ENCODE results near the gene THADA. TPM values are rescaled to one million over a fixed set of nuclear protein-coding genes. Genes with fewer than 3 reads are reported as not detected.
"Not testable (repeated sequence)": the region's sequence is repeated elsewhere in the genome, so short reads cannot be mapped to it uniquely, and the experiment has no call there.

THADA gene
- polyA plus RNA-seq, 1 donor, result 13.2 TPM

GRCh38 chr2:43402452-43402937 lies 193.3 kb downstream of the THADA start:
- Histone ChIP-seq H3K27ac (ENCODE audit: low read length) (no peak overlapping the region), H3K27me3 (ENCODE audit: control insufficient read depth, insufficient read depth, low read length) (no peaks in the 10 kb centered on the region), H3K4me3 (ENCODE audit: low read length) (no peak overlapping the region), H3K36me3 (ENCODE audit: control insufficient read depth, insufficient read depth, low read length) (no peaks in the 10 kb centered on the region), H3K4me1 (ENCODE audit: control insufficient read depth, insufficient read depth, low read length) (peaks cover 8% of the 10 kb centered on the region), H3K9me3 (ENCODE audit: control insufficient read depth, low read depth, low read length) (no peaks in the 10 kb centered on the region)
- WGBS (ENCODE audit: insufficient coverage, low lambda C conversion rate), result no CpG with 5 or more reads among the region's 4 CpGs
- DNase-seq, result no peak

DNA sequence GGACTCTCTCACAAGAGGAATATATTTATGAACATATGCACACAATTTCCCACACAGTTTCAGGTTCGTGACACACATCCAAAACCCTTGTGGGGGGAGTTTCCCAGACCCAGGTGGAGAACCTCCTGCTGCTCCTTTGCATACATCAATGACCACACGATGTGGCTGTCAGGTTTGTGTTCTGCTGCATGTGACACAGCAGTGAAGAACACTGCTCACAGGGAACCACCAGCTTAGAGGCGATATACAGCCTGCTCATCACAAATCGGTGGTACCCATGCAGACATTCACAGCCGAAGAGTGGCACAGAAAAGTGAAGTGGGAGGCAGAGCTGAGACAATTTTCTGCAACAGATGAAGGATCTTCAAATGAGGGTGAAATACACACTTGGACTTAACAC lies 193.8 kb downstream of the THADA start:
- no CpG with 5 or more reads among the region's 5 CpGs for WGBS (ENCODE audit: insufficient coverage, low lambda C conversion rate)
- no peaks in the 10 kb centered on the region for H3K9me3 ChIP-seq (ENCODE audit: control insufficient read depth, low read depth, low read length)
- no peaks in the 10 kb centered on the region for H3K36me3 ChIP-seq (ENCODE audit: control insufficient read depth, insufficient read depth, low read length)
- DNase-seq, result no peak
- no peaks in the 10 kb centered on the region for H3K27me3 ChIP-seq (ENCODE audit: control insufficient read depth, insufficient read depth, low read length)
- H3K27ac ChIP-seq (ENCODE audit: low read length), result no peak overlapping the region
- no peak overlapping the region for H3K4me3 ChIP-seq (ENCODE audit: low read length)
- H3K4me1 ChIP-seq (ENCODE audit: control insufficient read depth, insufficient read depth, low read length), result peaks cover 10% of the 10 kb centered on the region

DNA sequence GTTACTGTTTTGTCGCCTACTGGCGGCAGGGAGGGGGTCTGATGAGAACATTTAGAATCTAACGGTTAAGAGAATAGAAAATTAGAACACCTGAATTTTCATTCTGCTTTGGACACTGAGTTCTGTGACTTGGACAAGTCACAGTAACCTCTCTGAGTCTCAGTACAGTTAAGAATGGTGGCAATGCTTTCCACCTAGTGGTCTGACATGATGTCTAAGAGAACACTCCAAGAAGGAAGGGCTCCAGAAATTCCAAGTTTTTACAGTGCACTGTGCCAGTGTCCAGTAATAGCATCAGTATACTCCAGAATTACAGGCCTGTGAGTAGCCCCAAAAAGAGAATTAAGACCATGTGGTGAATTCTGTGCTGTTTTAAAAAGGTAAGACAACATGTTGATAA lies 195.3 kb downstream of the THADA start:
- peaks cover 11% of the 10 kb centered on the region for H3K4me1 ChIP-seq (ENCODE audit: control insufficient read depth, insufficient read depth, low read length)
- WGBS (ENCODE audit: insufficient coverage, low lambda C conversion rate), result 90% methylated on average over 2 of the region's 3 CpGs

DNA sequence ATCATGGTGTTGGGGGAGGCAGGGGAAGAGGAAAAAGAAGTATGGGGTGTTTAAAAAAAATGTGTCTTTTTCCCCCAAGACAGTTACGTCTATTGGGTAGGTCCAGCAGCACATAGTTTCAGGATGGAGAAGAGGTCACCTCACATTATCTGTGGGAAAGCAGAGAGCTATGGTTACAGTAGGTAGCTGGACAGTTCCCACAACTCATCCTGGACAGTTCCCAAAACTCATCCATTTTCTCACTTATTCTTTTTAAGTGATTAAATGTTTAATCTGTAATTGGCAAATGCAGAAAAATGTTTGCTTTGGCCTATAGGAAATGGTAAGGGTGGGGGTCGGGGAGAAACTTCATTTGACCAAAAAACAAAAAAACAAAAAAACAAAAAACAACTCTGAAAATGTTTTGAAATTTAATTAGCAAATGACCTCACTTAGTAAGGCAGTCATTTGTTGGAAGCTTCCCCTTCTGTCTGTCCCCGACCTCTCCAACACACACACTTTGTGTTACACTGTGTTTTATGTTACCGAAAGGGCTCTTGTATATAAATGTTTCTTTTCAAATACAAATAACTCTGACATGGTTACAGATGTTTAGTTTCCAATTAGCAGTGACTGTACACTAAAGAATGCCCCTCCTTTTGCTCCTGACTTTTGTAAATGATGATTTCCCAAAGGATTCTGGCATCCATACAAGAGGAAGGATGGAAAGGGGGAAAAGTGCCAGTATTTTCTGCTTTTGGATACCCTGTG lies 196.1 kb downstream of the THADA start:
- H3K27me3 ChIP-seq (ENCODE audit: control insufficient read depth, insufficient read depth, low read length), result no peaks in the 10 kb centered on the region
- no peak overlapping the region for H3K4me3 ChIP-seq (ENCODE audit: low read length)
- peaks cover 11% of the 10 kb centered on the region for H3K4me1 ChIP-seq (ENCODE audit: control insufficient read depth, insufficient read depth, low read length)
- 83% methylated on average over 1 of the region's 4 CpGs for WGBS (ENCODE audit: insufficient coverage, low lambda C conversion rate)
- H3K36me3 ChIP-seq (ENCODE audit: control insufficient read depth, insufficient read depth, low read length), result no peaks in the 10 kb centered on the region
- H3K27ac ChIP-seq (ENCODE audit: low read length), result peak overlapping the region; percentile 7
- peak; percentile 13 to 31 for DNase-seq
- no peaks in the 10 kb centered on the region for H3K9me3 ChIP-seq (ENCODE audit: control insufficient read depth, low read depth, low read length)

More for the DNA sequence above, 195.3 kb downstream of the THADA start:
- Histone ChIP-seq H3K27me3 (ENCODE audit: control insufficient read depth, insufficient read depth, low read length) (no peaks in the 10 kb centered on the region), H3K9me3 (ENCODE audit: control insufficient read depth, low read depth, low read length) (no peaks in the 10 kb centered on the region), H3K27ac (ENCODE audit: low read length) (no peak overlapping the region), H3K4me3 (ENCODE audit: low read length) (no peak overlapping the region), H3K36me3 (ENCODE audit: control insufficient read depth, insufficient read depth, low read length) (no peaks in the 10 kb centered on the region)
- DNase-seq, result no peak

- Histone ChIP-seq H3K27ac (ENCODE audit: low read length) (peak overlapping the region; percentile 23), H3K9me3 (ENCODE audit: control insufficient read depth, low read depth, low read length) (no peaks in the 10 kb centered on the region), H3K27me3 (ENCODE audit: control insufficient read depth, insufficient read depth, low read length) (no peaks in the 10 kb centered on the region), H3K36me3 (ENCODE audit: control insufficient read depth, insufficient read depth, low read length) (no peaks in the 10 kb centered on the region), H3K4me3 (ENCODE audit: low read length) (no peak overlapping the region), H3K4me1 (ENCODE audit: control insufficient read depth, insufficient read depth, low read length) (peaks cover 11% of the 10 kb centered on the region)
- WGBS (ENCODE audit: insufficient coverage, low lambda C conversion rate), result no CpG with 5 or more reads among the region's 2 CpGs
- no peak for DNase-seq
These were observed 196.7 kb downstream of the THADA start for GRCh38 chr2:43399098-43399497.

DNA sequence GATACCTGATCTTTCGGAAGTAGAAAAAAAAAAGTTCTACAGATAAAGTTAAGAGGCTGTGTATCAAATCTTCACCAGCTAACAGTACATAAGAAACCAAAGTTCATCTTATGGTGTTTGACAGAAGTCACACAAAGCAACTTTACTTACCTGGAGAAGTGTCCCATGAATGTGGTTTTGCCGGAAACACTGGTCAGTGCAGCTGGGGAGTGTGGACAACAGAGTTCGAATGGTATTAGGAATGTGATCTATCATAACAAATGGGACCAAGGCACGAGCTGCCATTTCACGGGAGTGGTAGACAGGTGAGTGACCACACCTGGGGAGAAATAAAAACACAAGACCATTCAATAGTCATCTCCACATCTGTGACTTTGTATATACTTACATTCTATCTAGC lies 198.0 kb downstream of the THADA start:
- Histone ChIP-seq H3K27ac (ENCODE audit: low read length) (peak overlapping the region; percentile 60), H3K27me3 (ENCODE audit: control insufficient read depth, insufficient read depth, low read length) (no peaks in the 10 kb centered on the region), H3K4me3 (ENCODE audit: low read length) (no peak overlapping the region), H3K36me3 (ENCODE audit: control insufficient read depth, insufficient read depth, low read length) (no peaks in the 10 kb centered on the region), H3K9me3 (ENCODE audit: control insufficient read depth, low read depth, low read length) (no peaks in the 10 kb centered on the region), H3K4me1 (ENCODE audit: control insufficient read depth, insufficient read depth, low read length) (peaks cover 11% of the 10 kb centered on the region)
- WGBS (ENCODE audit: insufficient coverage, low lambda C conversion rate), result 85% methylated on average over 4 of the region's 5 CpGs
- DNase-seq, result no peak

GRCh38 chr2:43397411-43397810 lies 198.4 kb downstream of the THADA start:
- Histone ChIP-seq H3K27ac (ENCODE audit: low read length) (peak overlapping the region; percentile 60), H3K36me3 (ENCODE audit: control insufficient read depth, insufficient read depth, low read length) (no peaks in the 10 kb centered on the region), H3K4me1 (ENCODE audit: control insufficient read depth, insufficient read depth, low read length) (peaks cover 11% of the 10 kb centered on the region), H3K27me3 (ENCODE audit: control insufficient read depth, insufficient read depth, low read length) (no peaks in the 10 kb centered on the region), H3K9me3 (ENCODE audit: control insufficient read depth, low read depth, low read length) (no peaks in the 10 kb centered on the region), H3K4me3 (ENCODE audit: low read length) (no peak overlapping the region)
- peak; percentile 29 to 73 for DNase-seq
- no CpG with 5 or more reads among the region's 2 CpGs for WGBS (ENCODE audit: insufficient coverage, low lambda C conversion rate)

DNA sequence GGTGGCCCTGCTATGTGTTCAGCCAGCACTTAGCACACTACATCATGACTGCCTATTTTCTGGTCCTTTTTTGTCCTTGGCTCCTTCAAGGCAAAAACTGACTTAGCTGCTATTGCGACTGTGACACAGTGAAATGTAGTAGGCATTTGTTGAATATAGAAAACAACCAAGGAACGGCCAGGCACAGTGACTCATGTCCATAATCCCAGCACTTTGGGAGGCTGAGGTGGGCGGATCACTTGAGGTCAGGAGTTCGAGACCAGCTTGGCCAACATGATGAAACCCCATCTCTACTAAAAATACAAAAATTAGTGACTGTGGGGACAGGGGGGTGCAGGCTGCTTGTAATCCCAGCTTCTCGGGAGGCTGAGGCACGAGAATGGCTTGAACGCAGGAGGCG lies 199.5 kb downstream of the THADA start:
- H3K9me3 ChIP-seq (ENCODE audit: control insufficient read depth, low read depth, low read length); H3K4me3 ChIP-seq (ENCODE audit: low read length); H3K27ac ChIP-seq (ENCODE audit: low read length); DNase-seq; H3K36me3 ChIP-seq (ENCODE audit: control insufficient read depth, insufficient read depth, low read length); H3K27me3 ChIP-seq (ENCODE audit: control insufficient read depth, insufficient read depth, low read length): not testable (repeated sequence)
- peaks cover 11% of the 10 kb centered on the region for H3K4me1 ChIP-seq (ENCODE audit: control insufficient read depth, insufficient read depth, low read length)
- 80% methylated on average over 1 of the region's 8 CpGs for WGBS (ENCODE audit: insufficient coverage, low lambda C conversion rate)

DNA sequence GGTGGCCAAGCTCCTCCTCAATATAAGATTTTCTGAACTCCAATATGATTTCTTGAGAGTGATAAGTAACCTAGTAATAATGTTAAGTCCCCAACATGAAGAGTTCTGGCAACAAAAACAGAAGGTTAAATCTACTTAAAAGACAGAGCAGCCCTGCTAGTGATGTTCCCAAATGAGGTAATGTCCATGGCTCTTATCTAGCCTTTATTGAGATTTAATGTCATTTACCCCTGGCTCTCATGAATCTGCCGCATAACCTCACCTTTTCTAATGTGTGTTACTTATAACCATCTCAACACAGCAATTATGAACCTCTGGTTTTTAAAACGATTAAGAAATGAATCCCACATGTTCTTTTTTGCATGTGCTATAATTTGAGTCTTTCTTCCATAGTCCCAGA lies 201.9 kb downstream of the THADA start:
- Histone ChIP-seq H3K36me3 (ENCODE audit: control insufficient read depth, insufficient read depth, low read length) (no peaks in the 10 kb centered on the region), H3K9me3 (ENCODE audit: control insufficient read depth, low read depth, low read length) (no peaks in the 10 kb centered on the region), H3K27ac (ENCODE audit: low read length) (no peak overlapping the region), H3K27me3 (ENCODE audit: control insufficient read depth, insufficient read depth, low read length) (no peaks in the 10 kb centered on the region), H3K4me3 (ENCODE audit: low read length) (no peak overlapping the region), H3K4me1 (ENCODE audit: control insufficient read depth, insufficient read depth, low read length) (peaks cover 17% of the 10 kb centered on the region)
- WGBS (ENCODE audit: insufficient coverage, low lambda C conversion rate), result no CpG with 5 or more reads among the region's 2 CpGs
- no peak for DNase-seq

- 100% methylated on average over 1 of the region's 4 CpGs for WGBS (ENCODE audit: insufficient coverage, low lambda C conversion rate)
- H3K27ac ChIP-seq (ENCODE audit: low read length), result no peak overlapping the region
- H3K4me3 ChIP-seq (ENCODE audit: low read length), result no peak overlapping the region
- no peaks in the 10 kb centered on the region for H3K9me3 ChIP-seq (ENCODE audit: control insufficient read depth, low read depth, low read length)
- no peak for DNase-seq
- no peaks in the 10 kb centered on the region for H3K27me3 ChIP-seq (ENCODE audit: control insufficient read depth, insufficient read depth, low read length)
- H3K4me1 ChIP-seq (ENCODE audit: control insufficient read depth, insufficient read depth, low read length), result peaks cover 16% of the 10 kb centered on the region
- H3K36me3 ChIP-seq (ENCODE audit: control insufficient read depth, insufficient read depth, low read length), result no peaks in the 10 kb centered on the region
These were observed 204.0 kb downstream of the THADA start for GRCh38 chr2:43391878-43392215.

Data from large intestine (tissue), 3 donors.